Pulmonary artery endothelial cell (primary cell): ENCODE data around the gene COL13A1. TPM values are rescaled to one million over a fixed set of nuclear protein-coding genes. Genes with fewer than 3 reads are reported as not detected.

Experiments used
- DNase-seq: peaks from one replicate; pipeline ENCODE4 v3.0.0-alpha.2; 2011; ENCODE audit warnings: low read depth, low spot score
- total RNA-seq: library from RNA; depleted of rRNA; stranded (reverse); fragments of >200 nt; gene quantifications from 2 replicates; pipeline ENCODE4 v1.2.3, GENCODE V29; 2014

COL13A1 gene
- total RNA-seq, 1 donor from 2014 or later = 33.6 TPM

DNA sequence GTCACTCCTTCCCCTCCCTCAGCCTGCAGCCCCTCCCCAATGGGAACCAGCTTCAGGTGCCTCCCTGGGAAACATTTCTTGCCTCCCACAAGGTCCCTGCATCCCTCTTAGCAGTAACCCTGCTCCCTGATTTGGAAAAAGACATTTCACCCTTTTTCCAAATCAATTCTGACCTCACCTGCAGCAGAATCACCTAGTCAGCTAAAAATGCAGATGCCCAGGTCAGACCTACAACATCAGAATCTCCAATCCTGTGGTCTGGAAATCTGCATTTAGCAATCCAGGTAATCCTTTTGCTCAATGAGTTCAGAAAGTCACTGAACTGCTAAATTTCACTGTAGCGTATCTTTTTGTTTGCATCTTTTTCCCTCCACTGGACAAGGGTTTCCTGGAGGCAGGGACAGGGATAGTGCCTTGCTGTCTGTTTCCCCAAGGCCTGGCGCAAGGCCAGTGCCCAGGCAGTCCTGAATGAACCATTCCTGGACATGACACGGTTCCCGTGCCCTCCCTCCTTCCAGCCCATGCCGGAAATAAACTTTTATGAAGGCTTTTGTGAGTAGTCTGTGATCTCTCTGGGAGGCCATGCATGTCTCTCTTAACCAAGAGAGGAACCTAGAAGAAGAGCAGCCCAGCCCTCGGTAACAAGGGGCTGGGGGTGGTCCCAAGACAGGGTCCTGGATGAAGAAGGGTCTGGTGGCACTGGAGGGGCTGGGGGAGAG, 44.0 kb downstream of the COL13A1 start:
- DNase-seq = no peak

- DNase-seq = no peak
Measured at GRCh38 chr10:69846293-69846921, 44.7 kb downstream of the COL13A1 start.

GRCh38 chr10:69847458-69847857, 45.8 kb downstream of the COL13A1 start:
- DNase-seq = no peak

DNA sequence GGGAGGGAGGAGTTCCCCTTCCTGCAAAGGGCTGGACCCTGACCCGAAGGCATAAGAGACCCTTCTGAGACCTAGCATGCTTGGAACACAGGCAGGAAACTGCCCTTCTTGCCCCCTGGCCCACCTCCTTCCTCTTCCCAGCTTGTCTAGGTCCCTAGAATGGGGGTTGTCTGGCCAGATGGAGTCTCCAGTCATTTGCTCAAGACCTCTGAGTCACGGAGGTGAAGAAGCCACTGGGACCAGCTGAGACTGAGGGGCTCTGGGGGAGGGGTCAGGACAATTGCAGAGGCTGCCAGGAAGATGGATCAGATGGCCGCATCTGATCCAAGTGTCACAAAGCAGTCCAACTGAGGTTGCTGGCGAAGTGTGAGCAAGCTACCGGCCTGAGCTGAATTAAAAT, 46.2 kb downstream of the COL13A1 start:
- DNase-seq = no peak

DNA sequence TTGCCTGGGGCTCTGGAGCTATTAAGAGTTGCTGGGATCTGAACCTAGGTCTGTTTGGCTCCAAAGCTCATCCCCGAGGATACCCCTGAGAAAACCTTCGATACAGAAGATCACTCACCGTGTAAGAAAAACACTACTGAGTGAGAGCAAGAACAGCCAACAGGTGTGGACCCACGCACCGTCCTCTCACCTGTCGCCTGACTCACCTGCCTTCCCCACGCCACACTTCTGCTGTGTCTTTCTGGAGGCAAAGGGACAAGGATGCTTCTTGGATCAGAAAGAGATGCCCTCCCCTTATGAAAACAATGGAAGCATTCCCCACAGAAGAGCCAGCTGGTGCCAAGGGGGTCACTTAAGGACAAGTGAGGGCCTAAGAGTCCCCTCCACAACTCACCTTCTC, 46.7 kb downstream of the COL13A1 start:
- DNase-seq = no peak

DNA sequence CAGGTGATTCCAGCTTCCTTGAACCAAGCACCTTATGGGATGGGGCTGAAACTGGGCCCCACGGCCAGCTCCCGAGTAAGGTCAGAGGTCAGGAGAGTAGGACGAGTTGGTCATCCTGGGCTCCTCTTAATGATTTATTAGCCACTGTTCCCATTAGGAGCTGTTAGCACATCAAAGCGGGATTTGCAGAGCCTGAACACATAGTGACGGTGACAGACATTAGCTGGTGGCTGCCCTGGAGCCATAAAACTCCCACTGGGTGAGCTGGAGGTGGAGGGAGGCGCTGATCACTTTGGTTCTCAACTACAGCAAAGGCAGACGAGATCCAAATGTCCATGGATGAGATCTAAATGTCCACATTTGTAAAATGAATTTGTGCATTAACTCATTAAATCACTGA, 48.1 kb downstream of the COL13A1 start:
- DNase-seq = no peak

DNA sequence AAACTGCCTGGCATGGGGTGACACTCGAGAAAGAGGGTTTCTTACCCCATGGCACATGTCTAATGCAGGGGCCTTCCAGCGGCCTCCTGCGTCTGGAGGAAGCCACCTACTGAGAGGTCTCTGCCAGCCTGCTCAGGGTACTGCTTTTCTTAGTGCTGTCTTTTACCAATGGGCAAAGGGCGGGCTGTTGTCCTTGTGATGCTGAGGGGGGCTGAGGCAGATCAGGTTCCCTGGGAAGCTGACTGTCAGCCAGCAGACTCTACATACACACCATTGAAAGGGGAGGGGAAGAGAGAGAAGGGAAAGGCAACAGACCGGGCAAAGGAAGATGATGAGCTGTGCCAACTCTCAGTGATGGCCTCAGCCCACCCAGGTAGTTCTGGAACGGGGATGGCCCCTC, 48.7 kb downstream of the COL13A1 start:
- DNase-seq = no peak

DNA sequence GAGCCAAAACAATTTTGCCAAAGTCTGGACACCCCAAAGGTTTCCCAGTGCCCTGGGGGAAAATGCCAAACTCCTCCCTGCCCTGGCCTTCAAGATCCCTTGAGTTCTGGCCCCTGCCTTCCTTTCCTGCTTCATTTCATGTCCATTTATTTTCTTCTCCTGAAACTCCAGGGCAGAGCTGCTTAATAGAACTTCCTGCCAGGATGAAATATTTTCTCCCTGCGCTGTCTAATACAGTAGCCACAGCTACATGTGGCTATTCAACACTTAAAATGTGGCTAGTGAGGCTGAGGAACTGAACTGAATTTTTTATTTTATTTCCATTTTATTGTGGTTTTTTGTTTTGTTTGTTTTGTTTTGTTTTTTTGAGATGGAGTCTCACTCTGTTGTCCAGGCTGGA, 49.6 kb downstream of the COL13A1 start:
- no peak for DNase-seq

DNA sequence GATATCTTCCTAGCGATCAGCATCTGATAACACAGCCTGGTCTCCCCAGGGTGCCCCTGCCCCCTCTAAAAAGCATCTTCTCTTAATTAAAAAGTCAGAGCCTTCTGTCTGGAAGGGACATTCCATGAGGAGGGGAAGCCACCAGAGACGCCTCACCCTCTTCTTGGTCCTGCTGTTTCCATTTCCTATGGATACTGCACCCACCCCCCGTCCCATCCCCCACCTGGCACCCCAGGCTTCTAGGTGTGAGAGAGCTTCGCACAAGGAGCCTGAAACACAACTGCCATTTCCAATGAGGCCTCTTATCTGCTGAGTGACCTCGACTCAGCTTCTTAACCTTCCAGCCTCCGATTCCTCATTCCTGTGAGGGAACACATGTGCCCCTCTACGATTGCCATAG, 51.4 kb downstream of the COL13A1 start:
- DNase-seq = no peak

GRCh38 chr10:69854511-69855345, 53.0 kb downstream of the COL13A1 start:
- no peak for DNase-seq

GRCh38 chr10:69855346-69856111, 53.8 kb downstream of the COL13A1 start:
- DNase-seq = no peak

GRCh38 chr10:69856601-69857166, 55.0 kb downstream of the COL13A1 start:
- DNase-seq = no peak

- no peak for DNase-seq
Measured at GRCh38 chr10:69858201-69858600, 56.5 kb downstream of the COL13A1 start.

- DNase-seq = no peak
Measured at GRCh38 chr10:69860271-69860670, 58.6 kb downstream of the COL13A1 start.

DNA sequence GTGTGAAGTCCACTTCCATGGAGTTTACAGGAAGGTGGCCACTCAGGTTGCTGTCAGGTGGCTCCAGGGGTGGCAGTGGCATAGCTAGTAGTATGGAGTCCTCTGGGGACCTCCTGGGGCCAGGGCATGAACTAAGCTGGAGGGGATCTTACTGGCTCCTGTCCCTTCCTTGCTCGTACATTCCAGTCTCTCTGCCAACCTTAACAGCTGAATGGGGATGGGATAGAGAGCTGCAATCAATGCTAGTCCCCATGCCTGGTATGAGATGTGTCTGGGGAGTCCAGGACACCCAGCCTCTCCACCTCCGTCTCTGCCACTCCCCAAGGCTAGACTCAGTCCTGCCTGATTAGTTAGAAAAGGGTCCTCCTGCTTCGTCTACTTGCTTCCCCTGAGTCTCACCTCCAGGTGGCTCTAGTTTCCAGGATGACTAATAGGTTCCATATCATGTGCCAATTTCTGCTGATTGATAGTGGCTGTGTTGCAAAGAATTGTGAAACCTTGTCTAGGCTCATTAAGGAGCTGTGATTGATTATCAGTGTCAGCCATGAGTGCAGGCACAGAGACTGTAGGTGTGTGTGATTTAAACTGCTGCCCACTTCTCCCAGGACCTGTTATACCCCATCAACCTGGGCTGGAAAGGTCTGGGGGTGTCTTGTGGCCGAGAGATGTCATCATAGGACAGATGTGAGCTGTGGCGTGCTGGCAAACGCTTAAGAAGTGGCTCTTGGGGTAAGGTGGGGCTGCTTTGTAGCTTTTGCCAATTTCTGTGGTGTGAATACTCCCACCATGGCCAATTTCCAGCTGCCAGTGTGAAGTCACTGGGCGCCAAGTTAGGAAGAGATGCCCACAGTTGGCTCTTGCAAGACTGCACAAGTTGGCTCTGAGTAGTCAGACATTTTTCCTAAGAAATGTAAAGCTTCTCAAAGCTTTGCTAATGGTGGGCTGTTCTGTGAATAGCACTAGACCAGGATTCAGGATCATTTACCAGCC, 59.8 kb downstream of the COL13A1 start:
- DNase-seq = peak; percentile 69

GRCh38 chr10:69862882-69863530, 61.3 kb downstream of the COL13A1 start:
- DNase-seq = no peak

GRCh38 chr10:69863580-69863979, 61.9 kb downstream of the COL13A1 start:
- DNase-seq = no peak

DNA sequence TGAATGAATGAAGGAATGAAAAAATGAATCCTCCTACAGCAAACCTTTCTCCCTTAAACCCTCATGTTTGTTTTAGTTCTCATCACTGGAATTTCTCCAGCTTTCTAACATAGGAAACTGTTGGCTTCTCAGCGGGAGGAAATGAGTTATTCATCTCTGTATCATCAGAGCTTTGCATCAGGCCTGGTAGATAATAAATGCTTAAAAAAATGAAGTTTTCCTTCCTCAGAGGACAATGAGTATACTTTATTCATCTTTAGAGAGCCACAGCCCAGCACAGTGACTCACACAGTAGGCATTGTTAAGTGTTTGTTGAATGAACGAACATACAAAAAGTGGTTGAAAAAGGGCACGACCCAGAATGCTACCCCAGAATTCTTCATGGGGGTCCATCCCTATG, 62.6 kb downstream of the COL13A1 start:
- peak; percentile 60 for DNase-seq

GRCh38 chr10:69865450-69865849, 63.7 kb downstream of the COL13A1 start:
- DNase-seq = no peak
